ENCODE measurements around the gene BORCS5. TPM values are rescaled to one million over a fixed set of nuclear protein-coding genes. Genes with fewer than 3 reads are reported as not detected.

The BORCS5 gene
- total RNA-seq, 1 experiment from 2014 or later = 11.5 TPM

GRCh38 chr12:12503384-12504078, 146.7 kb downstream of the BORCS5 start:
- CTCF ChIA-PET = interaction anchor here (0.6 to 0.7 kb wide), 2 partner anchors 87 to 152 kb away, joined by 3 to 5 read pairs; no protein-coding TSS in a partner anchor
- no peak overlapping the region for H3K4me3 Mint-ChIP-seq (ENCODE audit: low read depth, unreplicated experiment)
- no TSS peak for BruUV-seq (replicated peaks)
- no peaks in the 10 kb centered on the region for H3K27me3 Mint-ChIP-seq (ENCODE audit: unreplicated experiment)
- peaks cover 19% of the 10 kb centered on the region for H3K4me1 Mint-ChIP-seq (ENCODE audit: low read depth, unreplicated experiment)
- intact Hi-C loops (cut with micrococcal nuclease; ENCODE audit: unreplicated experiment) = no loop called here
- H3K27ac Mint-ChIP-seq (ENCODE audit: unreplicated experiment) = no peak overlapping the region
- no peaks in the 10 kb centered on the region for H3K9me3 Mint-ChIP-seq (ENCODE audit: low read depth, unreplicated experiment)
- TF ChIP-seq, protein P1, sequence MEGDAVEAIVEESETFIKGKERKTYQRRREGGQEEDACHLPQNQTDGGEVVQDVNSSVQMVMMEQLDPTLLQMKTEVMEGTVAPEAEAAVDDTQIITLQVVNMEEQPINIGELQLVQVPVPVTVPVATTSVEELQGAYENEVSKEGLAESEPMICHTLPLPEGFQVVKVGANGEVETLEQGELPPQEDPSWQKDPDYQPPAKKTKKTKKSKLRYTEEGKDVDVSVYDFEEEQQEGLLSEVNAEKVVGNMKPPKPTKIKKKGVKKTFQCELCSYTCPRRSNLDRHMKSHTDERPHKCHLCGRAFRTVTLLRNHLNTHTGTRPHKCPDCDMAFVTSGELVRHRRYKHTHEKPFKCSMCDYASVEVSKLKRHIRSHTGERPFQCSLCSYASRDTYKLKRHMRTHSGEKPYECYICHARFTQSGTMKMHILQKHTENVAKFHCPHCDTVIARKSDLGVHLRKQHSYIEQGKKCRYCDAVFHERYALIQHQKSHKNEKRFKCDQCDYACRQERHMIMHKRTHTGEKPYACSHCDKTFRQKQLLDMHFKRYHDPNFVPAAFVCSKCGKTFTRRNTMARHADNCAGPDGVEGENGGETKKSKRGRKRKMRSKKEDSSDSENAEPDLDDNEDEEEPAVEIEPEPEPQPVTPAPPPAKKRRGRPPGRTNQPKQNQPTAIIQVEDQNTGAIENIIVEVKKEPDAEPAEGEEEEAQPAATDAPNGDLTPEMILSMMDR (IDR thresholded peaks at IDR 0.05; ENCODE audit: unreplicated experiment) = no peak
- peaks cover 7% of the 10 kb centered on the region for H3K36me3 Mint-ChIP-seq (ENCODE audit: insufficient read depth, unreplicated experiment)
- no peak for DNase-seq

- H3K36me3 Mint-ChIP-seq (ENCODE audit: insufficient read depth, unreplicated experiment) = no peaks in the 10 kb centered on the region
- no peaks in the 10 kb centered on the region for H3K27me3 Mint-ChIP-seq (ENCODE audit: unreplicated experiment)
- CTCF ChIA-PET = no interaction called here
- no peak overlapping the region for H3K4me3 Mint-ChIP-seq (ENCODE audit: low read depth, unreplicated experiment)
- DNase-seq = no peak
- no peak overlapping the region for H3K27ac Mint-ChIP-seq (ENCODE audit: unreplicated experiment)
- peaks cover 10% of the 10 kb centered on the region for H3K4me1 Mint-ChIP-seq (ENCODE audit: low read depth, unreplicated experiment)
- intact Hi-C loops (cut with micrococcal nuclease; ENCODE audit: unreplicated experiment) = no loop called here
- H3K9me3 Mint-ChIP-seq (ENCODE audit: low read depth, unreplicated experiment) = no peaks in the 10 kb centered on the region
- BruUV-seq (replicated peaks) = no TSS peak
- TF ChIP-seq, protein P1 (IDR thresholded peaks at IDR 0.05; ENCODE audit: unreplicated experiment) = no peak
Measured at GRCh38 chr12:12505544-12506495, 148.9 kb downstream of the BORCS5 start.

DNA sequence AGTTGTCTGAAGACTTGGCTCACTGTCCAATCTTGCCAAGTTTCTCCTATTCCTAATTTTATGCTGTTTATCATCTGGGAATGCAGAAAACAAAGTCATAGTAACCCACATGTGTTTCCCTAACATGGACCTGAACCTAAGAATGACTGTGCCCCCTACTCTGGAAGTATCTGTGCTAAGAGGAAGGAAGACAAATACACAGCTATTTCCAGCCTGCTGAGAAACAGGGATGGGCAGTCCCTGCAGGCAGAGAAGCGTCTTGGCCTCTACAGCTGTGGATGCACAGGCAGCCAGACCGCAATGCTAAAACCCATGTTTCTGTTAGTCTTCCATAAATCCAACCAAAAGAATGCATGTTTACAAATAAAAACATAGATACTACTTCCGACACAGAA, 149.6 kb downstream of the BORCS5 start:
- H3K4me1 Mint-ChIP-seq (ENCODE audit: low read depth, unreplicated experiment) = peaks cover 10% of the 10 kb centered on the region
- H3K27me3 Mint-ChIP-seq (ENCODE audit: unreplicated experiment) = no peaks in the 10 kb centered on the region
- no peak overlapping the region for H3K27ac Mint-ChIP-seq (ENCODE audit: unreplicated experiment)
- CTCF ChIA-PET = no interaction called here
- H3K4me3 Mint-ChIP-seq (ENCODE audit: low read depth, unreplicated experiment) = no peak overlapping the region
- no peak for DNase-seq
- H3K36me3 Mint-ChIP-seq (ENCODE audit: insufficient read depth, unreplicated experiment) = no peaks in the 10 kb centered on the region
- intact Hi-C loops (cut with micrococcal nuclease; ENCODE audit: unreplicated experiment) = no loop called here
- H3K9me3 Mint-ChIP-seq (ENCODE audit: low read depth, unreplicated experiment) = no peaks in the 10 kb centered on the region
- TF ChIP-seq, protein P1 (IDR thresholded peaks at IDR 0.05; ENCODE audit: unreplicated experiment) = no peak
- BruUV-seq (replicated peaks) = no TSS peak

GRCh38 chr12:12507121-12507520, 150.2 kb downstream of the BORCS5 start:
- no TSS peak for BruUV-seq (replicated peaks)
- intact Hi-C loops (cut with micrococcal nuclease; ENCODE audit: unreplicated experiment) = no loop called here
- Mint-ChIP-seq H3K27me3 (ENCODE audit: unreplicated experiment) (no peaks in the 10 kb centered on the region), H3K9me3 (ENCODE audit: low read depth, unreplicated experiment) (no peaks in the 10 kb centered on the region), H3K4me3 (ENCODE audit: low read depth, unreplicated experiment) (no peak overlapping the region), H3K27ac (ENCODE audit: unreplicated experiment) (no peak overlapping the region), H3K4me1 (ENCODE audit: low read depth, unreplicated experiment) (peaks cover 10% of the 10 kb centered on the region), H3K36me3 (ENCODE audit: insufficient read depth, unreplicated experiment) (no peaks in the 10 kb centered on the region)
- TF ChIP-seq, protein P1 (IDR thresholded peaks at IDR 0.05; ENCODE audit: unreplicated experiment) = no peak
- CTCF ChIA-PET = no interaction called here
- DNase-seq = no peak
